Right lobe of liver (tissue), 6 donors: ENCODE data around the gene NQO1. TPM values are rescaled to one million over a fixed set of nuclear protein-coding genes. Genes with fewer than 3 reads are reported as not detected.
"Not testable (repeated sequence)": the region's sequence is repeated elsewhere in the genome, so short reads cannot be mapped to it uniquely, and the experiment has no call there.

ENCODE experiments used
- ATAC-seq, 4 donors: fragments of 200-7000 bp; cut with Tn5 transposase; one replicate each; pipeline ENCODE4 v1.9.1; 2020; ENCODE audit warnings: mild to moderate bottlenecking in 4 of 4, moderate library complexity in 4 of 4
- DNase-seq, 3 donors: peaks; one replicate each; pipeline ENCODE4 v3.0.0-alpha.2; 2020
- H3K27ac ChIP-seq, 3 donors: fragments of 200-600 bp; one replicate each; pipeline ENCODE4 v1.8.0; 2022
- H3K27me3 ChIP-seq, 2 donors: fragments of 200-600 bp; one replicate each; pipeline ENCODE4 v1.8.0; 2022
- H3K36me3 ChIP-seq, 4 donors: fragments of 200-600 bp; sonication (generic) in 1 of 4; one replicate each; pipeline versions ENCODE4 v1.5.1 to v1.8.0; 2017 to 2022; ENCODE audit warnings: control low read depth in 1 of 4
- H3K4me1 ChIP-seq, 4 donors: fragments of 200-600 bp; sonication (generic) in 1 of 4; one replicate each; pipeline versions ENCODE4 v1.5.1 to v1.8.0; 2017 to 2022; ENCODE audit warnings: control low read depth in 1 of 4
- H3K4me3 ChIP-seq, 3 donors: fragments of 200-600 bp; one replicate each; pipeline ENCODE4 v1.8.0; 2022
- H3K9me3 ChIP-seq, 4 donors: fragments of 200-600 bp; sonication (generic) in 1 of 4; one replicate each; pipeline versions ENCODE4 v1.5.1 to v1.8.0; 2017 to 2022; ENCODE audit warnings: control low read depth in 1 of 4
- POLR2A ChIP-seq: fragments of 450-650 bp; IDR thresholded peaks from one replicate; pipeline ENCODE4 v1.6.1; 2017; ENCODE audit warnings: antibody characterized with exemption, mild to moderate bottlenecking
- WGBS: methylation state at CpG from one replicate; pipeline ENCODE4 v1.1.6; 2018; ENCODE audit warnings: low coverage, low lambda C conversion rate; ENCODE audit not compliant: insufficient coverage; ENCODE audit errors: missing lambda C conversion rate; 5-methylcytosine and 5-hydroxymethylcytosine counted together
- intact Hi-C, 2 donors: fragments of 100-400 bp; cut with DNase I; formaldehyde crosslinking; loops; one replicate each; pipeline versions ENCODE4 v1.11.2 to v1.14.1; 2022
- total RNA-seq, 6 experiments: library from RNA; depleted of rRNA in 2 of 6; stranded (reverse); fragments of >200 nt in 2 of 6; fragmentation: NEBNext Ultra II Directional in 3 of 6; extraction: Animal tissue kit (Norgen Biotek cat#: 25700) in 3 of 6; gene quantifications; one replicate each; pipeline versions ENCODE4 v1.1.0 to v1.2.4, GENCODE V29; 2016 to 2023
- TF ChIP-seq, protein P1 (sequence below), 4 donors: fragments of 200-600 bp in 3 of 4; fragments of 450-650 bp in 1 of 4; IDR thresholded peaks; one replicate each; pipeline versions ENCODE4 v1.5.1 to v1.8.0; 2016 to 2022; ENCODE audit warnings: antibody characterized with exemption in 4 of 4, mild to moderate bottlenecking in 2 of 4
- donor health status: DM: no; HTN: yes; CAD: no.
- donor health status: DM: no; HTN: no; CAD: no.
- donor health status: DM: no; HTN: no; CAD: no.
- donor health status: DM: no; HTN: yes; CAD: no.
- donor health status: DM: no; HTN: yes; CAD: no.

Gene NQO1
- total RNA-seq, 6 experiments from 2014 or later: 1.5 to 26.6 (median 8.5) TPM

DNA sequence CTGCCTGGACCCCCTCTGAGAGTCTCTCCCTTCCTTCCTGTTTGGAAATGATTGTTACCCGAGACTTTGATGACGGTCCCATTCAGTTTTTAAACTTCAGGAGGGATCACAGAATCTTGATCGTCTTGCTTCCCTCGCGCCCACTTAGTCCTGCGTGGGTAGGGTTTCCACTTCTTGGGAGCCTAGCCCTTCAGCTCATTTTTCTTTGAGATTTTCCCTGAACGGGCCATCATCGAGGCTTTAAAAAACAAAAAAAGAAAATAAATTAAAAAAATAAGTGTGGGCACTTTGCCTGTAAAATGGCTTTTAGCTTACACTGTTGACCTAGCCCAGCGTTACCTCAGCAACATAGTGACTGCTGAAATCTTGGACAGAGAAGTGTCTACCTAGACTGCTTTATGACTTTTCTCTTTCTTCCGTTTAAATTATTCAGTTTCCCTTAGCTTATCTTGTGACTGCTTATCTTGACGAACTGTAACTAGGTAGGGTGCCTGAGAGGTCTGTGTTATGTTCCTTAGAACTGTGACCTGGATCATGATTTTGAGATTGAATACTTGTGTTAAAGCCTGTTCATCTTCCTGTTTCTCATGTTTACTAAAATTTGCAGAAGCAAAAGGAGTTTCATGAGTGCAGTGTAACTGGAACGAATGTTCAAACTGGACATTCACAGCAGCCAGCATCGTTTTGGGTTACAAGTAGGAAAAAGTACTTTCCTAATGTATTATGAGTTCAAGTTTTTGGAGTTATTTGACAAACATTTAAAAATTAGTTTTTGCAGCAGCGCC is 36.6 kb upstream of the NQO1 start:
- intact Hi-C loops: no loop called here
- no peak for TF ChIP-seq POLR2A
- TF ChIP-seq, protein P1, sequence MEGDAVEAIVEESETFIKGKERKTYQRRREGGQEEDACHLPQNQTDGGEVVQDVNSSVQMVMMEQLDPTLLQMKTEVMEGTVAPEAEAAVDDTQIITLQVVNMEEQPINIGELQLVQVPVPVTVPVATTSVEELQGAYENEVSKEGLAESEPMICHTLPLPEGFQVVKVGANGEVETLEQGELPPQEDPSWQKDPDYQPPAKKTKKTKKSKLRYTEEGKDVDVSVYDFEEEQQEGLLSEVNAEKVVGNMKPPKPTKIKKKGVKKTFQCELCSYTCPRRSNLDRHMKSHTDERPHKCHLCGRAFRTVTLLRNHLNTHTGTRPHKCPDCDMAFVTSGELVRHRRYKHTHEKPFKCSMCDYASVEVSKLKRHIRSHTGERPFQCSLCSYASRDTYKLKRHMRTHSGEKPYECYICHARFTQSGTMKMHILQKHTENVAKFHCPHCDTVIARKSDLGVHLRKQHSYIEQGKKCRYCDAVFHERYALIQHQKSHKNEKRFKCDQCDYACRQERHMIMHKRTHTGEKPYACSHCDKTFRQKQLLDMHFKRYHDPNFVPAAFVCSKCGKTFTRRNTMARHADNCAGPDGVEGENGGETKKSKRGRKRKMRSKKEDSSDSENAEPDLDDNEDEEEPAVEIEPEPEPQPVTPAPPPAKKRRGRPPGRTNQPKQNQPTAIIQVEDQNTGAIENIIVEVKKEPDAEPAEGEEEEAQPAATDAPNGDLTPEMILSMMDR (IDR thresholded peaks at IDR 0.05): no peak
- WGBS: 6% methylated on average over 14 of the region's 14 CpGs
- Histone ChIP-seq H3K36me3 (no peaks in the 10 kb centered on the region), H3K27ac (peak overlapping the region; percentile 48 to 77 (median 75)), H3K4me1 (peaks cover 0 to 16% (median 8%) of the 10 kb centered on the region in 4 donors), H3K9me3 (no peaks in the 10 kb centered on the region), H3K4me3 (peak overlapping the region; percentile 91 to 97 (median 95)), H3K27me3 (no peaks in the 10 kb centered on the region)
- ATAC-seq (peak; percentile 51 to 58 (median 54)), DNase-seq (no peak)

DNA sequence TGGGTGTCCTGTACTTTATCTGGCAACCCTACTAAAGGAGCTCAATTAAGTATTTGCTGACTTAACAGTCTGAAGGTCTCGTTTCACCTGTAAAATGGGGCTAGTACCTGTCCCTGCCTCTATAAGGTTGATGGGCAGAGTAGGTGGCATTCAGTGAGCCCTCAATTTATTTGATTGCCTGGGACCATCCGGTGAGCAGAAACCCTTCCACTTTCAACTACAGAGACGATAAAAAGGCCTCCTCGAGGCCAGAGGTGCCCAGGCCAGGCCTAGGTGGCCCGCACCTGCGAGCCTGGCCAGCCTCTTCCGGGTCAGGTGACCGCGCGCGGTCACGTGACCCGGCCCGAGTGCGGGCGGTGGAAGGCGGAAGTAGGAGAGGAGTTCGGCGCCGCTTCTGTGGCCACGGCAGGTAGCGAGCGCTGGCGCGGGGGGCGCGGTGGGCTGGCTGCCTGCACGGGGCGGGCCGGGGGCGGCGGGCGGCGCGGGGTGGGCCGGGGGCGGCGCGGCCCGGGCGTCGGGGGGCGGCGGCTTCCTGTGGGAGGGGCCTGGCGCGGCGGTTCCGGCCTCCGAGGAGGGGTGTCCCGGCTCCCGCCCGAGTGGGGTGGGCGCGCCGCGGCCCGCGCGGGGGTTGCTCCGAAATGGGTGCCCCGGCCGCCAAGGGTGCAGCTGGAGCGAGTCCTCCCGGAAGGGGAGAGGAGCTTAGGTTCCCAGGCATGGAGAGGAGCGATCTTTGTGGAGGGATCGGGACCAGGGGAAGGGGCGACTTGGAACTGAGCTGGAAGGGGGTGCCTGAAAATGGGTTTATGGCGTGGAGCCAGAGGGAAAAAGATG is 35.8 kb upstream of the NQO1 start, which contains the start of gene WWP2:
Gene WWP2 (plus strand): TSS at position 350 of the 831 bp plus-strand sequence. CDS start 24,679 bp downstream, outside the sequence.
- Histone ChIP-seq H3K36me3 (no peaks in the 10 kb centered on the region), H3K27me3 (no peaks in the 10 kb centered on the region), H3K4me1 (peaks cover 0 to 16% (median 8%) of the 10 kb centered on the region in 4 donors), H3K27ac (peak within 1 kb of the TSS; percentile 71 to 77 (median 75)), H3K9me3 (no peaks in the 10 kb centered on the region), H3K4me3 (peak within 1 kb of the TSS; percentile 91 to 97 (median 95))
- DNase-seq: peak; percentile 80 to 84 (median 80)
- intact Hi-C loops: no loop called here
- 1% methylated on average over 10 of the region's 68 CpGs for WGBS
- TF ChIP-seq, protein P1 (IDR thresholded peaks at IDR 0.05): no peak
- peak; percentile 76 for TF ChIP-seq POLR2A
- ATAC-seq: peak; percentile 85 to 86 (median 86)

DNA sequence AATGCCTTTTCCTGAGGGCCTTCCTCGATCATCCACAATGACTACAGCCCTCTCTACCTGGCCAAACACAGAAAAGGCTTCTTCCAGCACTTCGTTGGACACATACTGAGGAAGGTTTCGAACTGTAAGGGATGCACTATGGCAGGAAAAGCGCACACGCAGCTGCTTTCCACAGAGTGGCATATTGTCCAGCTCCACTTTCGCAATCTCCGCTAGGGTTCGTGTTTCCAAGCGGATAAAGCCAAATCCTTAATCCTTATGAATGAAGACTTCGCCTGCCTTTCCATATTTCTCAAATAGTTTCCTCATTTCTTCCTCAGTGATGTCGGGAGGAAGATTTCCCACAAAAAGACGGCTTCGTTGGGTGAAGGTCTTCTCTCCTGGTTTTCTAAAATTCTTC is 31.0 kb upstream of the NQO1 start:
- not testable (repeated sequence) for H3K36me3 ChIP-seq, ATAC-seq
- intact Hi-C loops: loop anchor here in 1 of 2 donors (10.0 kb wide), 1 partner anchor 363 kb away; no protein-coding TSS in a partner anchor

DNA sequence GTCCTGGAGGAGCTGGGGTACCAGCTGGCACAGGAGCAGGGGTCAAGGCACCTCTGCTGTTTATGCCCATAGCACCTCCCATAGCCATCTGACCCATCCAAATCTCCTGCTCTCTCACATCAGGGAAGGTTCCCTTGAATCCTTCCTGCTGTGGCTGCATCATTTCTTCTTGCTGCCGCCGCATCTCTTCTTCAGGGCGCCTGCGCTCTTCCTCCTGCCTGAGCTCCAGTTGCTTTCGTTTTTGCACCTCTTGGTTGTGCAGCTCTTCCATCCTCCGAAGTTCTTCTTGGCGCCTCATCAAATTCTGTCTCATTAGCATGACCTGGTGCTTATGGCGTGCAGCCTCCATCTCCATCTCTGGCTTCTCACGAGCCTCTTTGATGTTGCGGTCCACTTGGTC is 30.3 kb upstream of the NQO1 start:
- 74% methylated on average over 10 of the region's 10 CpGs for WGBS
- Histone ChIP-seq H3K27ac (no peak overlapping the region), H3K27me3 (no peaks in the 10 kb centered on the region), H3K9me3 (no peaks in the 10 kb centered on the region), H3K36me3 (no peaks in the 10 kb centered on the region), H3K4me3 (no peak overlapping the region), H3K4me1 (peaks cover 0 to 13% (median 5%) of the 10 kb centered on the region in 4 donors)
- intact Hi-C loops: loop anchor here in 1 of 2 donors (10.0 kb wide), 1 partner anchor 362 kb away; no protein-coding TSS in a partner anchor
- ATAC-seq (no peak), DNase-seq (no peak)
- no peak for TF ChIP-seq POLR2A
- TF ChIP-seq, protein P1 (IDR thresholded peaks at IDR 0.05): no peak

More for the DNA sequence above, 31.0 kb upstream of the NQO1 start:
- H3K4me3 ChIP-seq, H3K27me3 ChIP-seq, DNase-seq, H3K9me3 ChIP-seq, H3K27ac ChIP-seq: not testable (repeated sequence)
- 76% methylated on average over 13 of the region's 13 CpGs for WGBS
- peaks cover 0 to 16% (median 8%) of the 10 kb centered on the region in 4 donors for H3K4me1 ChIP-seq
